Nephron (organoid): ENCODE measurements around the gene ADAMTS6.

Source experiments
- H3K27ac Mint-ChIP-seq, 3 experiments: 2 replicates each; pipeline ENCODE4 v1.8.0; 2020; ENCODE audit warnings: mixed read lengths in 3 of 3, mild to moderate bottlenecking in 2 of 3, moderate library complexity in 1 of 3
- H3K27me3 Mint-ChIP-seq: 2 replicates; pipeline ENCODE4 v1.8.0; 2021; ENCODE audit warnings: low read depth, mild to moderate bottlenecking, moderate library complexity, mixed read lengths
- H3K36me3 Mint-ChIP-seq: 2 replicates; pipeline ENCODE4 v1.8.0; 2020; ENCODE audit warnings: low read depth, mixed read lengths
- H3K4me1 Mint-ChIP-seq: 2 replicates; pipeline ENCODE4 v1.8.0; 2020; ENCODE audit warnings: mixed read lengths
- H3K4me3 Mint-ChIP-seq, 3 experiments: 2 replicates each; pipeline ENCODE4 v1.8.0; 2020; ENCODE audit warnings: mild to moderate bottlenecking in 3 of 3, mixed read lengths in 3 of 3, moderate library complexity in 2 of 3
- H3K9me3 Mint-ChIP-seq: 2 replicates; pipeline ENCODE4 v1.8.0; 2020; ENCODE audit warnings: mixed read lengths
- TF ChIP-seq, protein P1 (sequence below), 3 experiments: fragments of 200-600 bp; sonication (generic); IDR thresholded peaks; one replicate each; pipeline ENCODE4 v1.5.0; 2021; ENCODE audit warnings: antibody characterized with exemption in 3 of 3; ENCODE audit not compliant: unreplicated experiment in 3 of 3

Gene ADAMTS6

DNA sequence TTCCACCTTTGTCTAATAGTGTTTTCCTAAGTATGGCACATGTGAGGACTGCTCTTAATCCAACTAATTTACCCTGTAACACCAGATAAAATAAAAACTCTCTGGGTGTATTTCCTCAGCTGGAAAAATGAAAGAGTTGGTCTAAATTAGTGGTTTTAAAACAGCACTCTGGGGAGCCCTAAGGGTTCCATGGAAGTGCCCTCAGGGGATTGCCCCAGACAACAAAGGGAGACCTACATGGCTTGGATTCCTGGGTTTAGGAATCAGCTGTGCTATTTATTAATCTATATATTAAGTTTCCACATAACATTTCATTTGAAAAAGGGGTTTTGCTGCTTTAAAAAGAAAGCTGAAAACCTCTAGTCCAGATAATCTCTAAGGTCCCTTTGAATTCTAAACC is 20.2 kb downstream of the ADAMTS6 start:
- no peaks in the 10 kb centered on the region for H3K4me1 Mint-ChIP-seq
- no peaks in the 10 kb centered on the region for H3K9me3 Mint-ChIP-seq
- no peak overlapping the region for H3K27ac Mint-ChIP-seq
- peaks cover 11% of the 10 kb centered on the region for H3K36me3 Mint-ChIP-seq
- H3K4me3 Mint-ChIP-seq, result no peak overlapping the region
- TF ChIP-seq, protein P1, sequence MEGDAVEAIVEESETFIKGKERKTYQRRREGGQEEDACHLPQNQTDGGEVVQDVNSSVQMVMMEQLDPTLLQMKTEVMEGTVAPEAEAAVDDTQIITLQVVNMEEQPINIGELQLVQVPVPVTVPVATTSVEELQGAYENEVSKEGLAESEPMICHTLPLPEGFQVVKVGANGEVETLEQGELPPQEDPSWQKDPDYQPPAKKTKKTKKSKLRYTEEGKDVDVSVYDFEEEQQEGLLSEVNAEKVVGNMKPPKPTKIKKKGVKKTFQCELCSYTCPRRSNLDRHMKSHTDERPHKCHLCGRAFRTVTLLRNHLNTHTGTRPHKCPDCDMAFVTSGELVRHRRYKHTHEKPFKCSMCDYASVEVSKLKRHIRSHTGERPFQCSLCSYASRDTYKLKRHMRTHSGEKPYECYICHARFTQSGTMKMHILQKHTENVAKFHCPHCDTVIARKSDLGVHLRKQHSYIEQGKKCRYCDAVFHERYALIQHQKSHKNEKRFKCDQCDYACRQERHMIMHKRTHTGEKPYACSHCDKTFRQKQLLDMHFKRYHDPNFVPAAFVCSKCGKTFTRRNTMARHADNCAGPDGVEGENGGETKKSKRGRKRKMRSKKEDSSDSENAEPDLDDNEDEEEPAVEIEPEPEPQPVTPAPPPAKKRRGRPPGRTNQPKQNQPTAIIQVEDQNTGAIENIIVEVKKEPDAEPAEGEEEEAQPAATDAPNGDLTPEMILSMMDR (IDR thresholded peaks at IDR 0.05; ENCODE audit: unreplicated experiment in 3 of 3), result no peak
- H3K27me3 Mint-ChIP-seq, result no peaks in the 10 kb centered on the region

DNA sequence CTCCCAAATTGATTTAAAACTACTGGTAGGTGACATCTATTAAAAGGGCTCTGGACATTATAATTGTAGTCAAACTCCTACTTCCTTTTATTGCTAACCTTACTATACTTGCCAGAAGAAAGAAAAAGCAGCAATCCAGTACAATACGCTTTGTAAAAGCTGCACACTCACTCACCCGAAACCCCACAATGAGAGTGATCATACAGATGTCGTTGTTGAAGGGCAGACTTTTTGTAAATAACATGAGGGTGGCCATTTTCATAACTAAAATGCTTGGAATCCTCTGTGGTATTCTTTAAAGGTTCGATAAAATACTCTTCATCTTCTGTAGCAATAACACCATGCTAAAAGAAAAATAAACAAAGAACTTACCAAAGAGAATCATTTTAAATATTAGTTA is 21.7 kb downstream of the ADAMTS6 start:
- peaks cover 11% of the 10 kb centered on the region for H3K36me3 Mint-ChIP-seq
- H3K4me1 Mint-ChIP-seq, result no peaks in the 10 kb centered on the region
- TF ChIP-seq, protein P1 (IDR thresholded peaks at IDR 0.05; ENCODE audit: unreplicated experiment in 3 of 3), result no peak
- no peaks in the 10 kb centered on the region for H3K9me3 Mint-ChIP-seq
- H3K27me3 Mint-ChIP-seq, result no peaks in the 10 kb centered on the region
- no peak overlapping the region for H3K27ac Mint-ChIP-seq
- no peak overlapping the region for H3K4me3 Mint-ChIP-seq

DNA sequence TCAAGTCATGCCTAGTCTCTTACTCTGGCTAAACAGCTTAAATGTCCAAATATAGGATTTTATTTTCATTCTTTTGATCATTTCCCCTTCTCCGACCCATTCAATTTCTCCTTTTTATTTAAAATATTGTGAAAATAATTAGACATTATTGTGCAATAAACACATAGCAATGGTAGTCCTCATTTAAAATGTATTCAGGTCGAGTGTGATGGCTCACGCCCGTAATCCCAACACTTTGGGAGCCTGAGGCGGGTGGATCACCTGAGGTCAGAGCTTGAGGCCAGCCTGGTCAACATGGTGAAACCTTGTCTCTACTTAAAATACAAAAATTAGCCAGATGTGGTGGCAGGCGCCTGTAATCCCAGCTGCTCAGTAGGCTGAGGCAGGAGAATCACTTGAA is 26.7 kb downstream of the ADAMTS6 start:
- Mint-ChIP-seq H3K27me3 (no peaks in the 10 kb centered on the region), H3K9me3 (no peaks in the 10 kb centered on the region), H3K27ac (no peak overlapping the region), H3K36me3 (peaks cover 20% of the 10 kb centered on the region), H3K4me1 (no peaks in the 10 kb centered on the region), H3K4me3 (no peak overlapping the region)
- TF ChIP-seq, protein P1 (IDR thresholded peaks at IDR 0.05; ENCODE audit: unreplicated experiment in 3 of 3), result no peak

DNA sequence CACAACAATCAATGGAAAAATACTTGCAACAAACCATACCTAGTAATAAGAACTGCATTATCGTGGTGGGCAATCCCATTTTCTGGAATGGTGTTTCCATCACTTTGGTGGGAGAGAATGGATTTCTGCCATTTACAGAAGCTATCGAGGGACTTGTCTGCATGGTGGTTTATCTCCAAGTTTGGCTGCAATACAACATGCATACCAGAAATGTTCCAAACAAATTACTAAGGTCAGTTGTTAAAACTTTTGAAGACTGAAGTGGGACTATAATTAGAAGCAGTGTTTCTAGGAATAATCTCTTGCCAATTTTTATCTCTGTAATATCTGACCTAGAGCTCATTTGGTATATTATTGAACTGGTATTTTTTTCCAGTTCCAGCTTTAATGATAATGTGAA is 30.3 kb downstream of the ADAMTS6 start:
- TF ChIP-seq, protein P1 (IDR thresholded peaks at IDR 0.05; ENCODE audit: unreplicated experiment in 3 of 3), result no peak
- Mint-ChIP-seq H3K4me1 (no peaks in the 10 kb centered on the region), H3K4me3 (no peak overlapping the region), H3K27ac (no peak overlapping the region), H3K36me3 (peaks cover 9% of the 10 kb centered on the region), H3K9me3 (no peaks in the 10 kb centered on the region), H3K27me3 (no peaks in the 10 kb centered on the region)

DNA sequence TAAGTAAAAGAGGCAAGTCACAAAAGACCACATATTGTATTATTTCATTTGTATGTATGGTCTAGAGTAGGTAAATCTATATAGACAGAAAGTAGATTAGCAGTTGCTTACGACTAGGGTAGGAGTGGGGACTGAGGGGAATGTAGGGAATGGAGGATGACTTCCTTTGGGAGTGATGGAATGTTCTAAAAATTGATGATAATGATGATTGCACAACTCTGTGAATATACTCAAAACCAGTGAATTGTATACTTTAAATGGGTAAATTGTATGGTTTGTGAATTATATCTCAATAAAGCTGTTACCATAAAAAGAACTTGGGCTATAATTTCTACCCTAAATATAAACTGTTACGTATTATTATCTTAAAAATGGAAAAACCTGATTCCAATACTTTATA is 35.0 kb downstream of the ADAMTS6 start:
- no peaks in the 10 kb centered on the region for H3K9me3 Mint-ChIP-seq
- no peaks in the 10 kb centered on the region for H3K36me3 Mint-ChIP-seq
- no peak overlapping the region for H3K27ac Mint-ChIP-seq
- H3K27me3 Mint-ChIP-seq, result no peaks in the 10 kb centered on the region
- H3K4me3 Mint-ChIP-seq, result no peak overlapping the region
- H3K4me1 Mint-ChIP-seq, result no peaks in the 10 kb centered on the region
- TF ChIP-seq, protein P1 (IDR thresholded peaks at IDR 0.05; ENCODE audit: unreplicated experiment in 3 of 3), result no peak

DNA sequence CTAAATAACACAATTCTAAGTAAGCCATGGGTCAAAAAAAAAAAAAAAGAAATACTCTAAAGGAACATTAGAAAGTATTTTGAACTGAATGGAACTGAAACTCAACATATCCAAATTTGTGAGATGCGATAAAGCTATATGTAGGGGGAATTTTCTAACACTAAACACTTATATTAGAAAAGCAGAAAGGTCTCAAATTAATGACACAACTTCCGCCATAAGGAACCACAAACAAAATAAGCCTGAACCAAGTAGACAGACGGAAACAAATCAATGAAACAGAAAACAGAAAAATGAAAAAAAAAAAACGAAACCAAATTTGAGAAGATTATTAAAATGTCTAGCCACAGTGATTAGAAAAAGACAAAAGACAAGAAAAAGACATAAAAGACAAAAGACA is 39.9 kb downstream of the ADAMTS6 start:
- Mint-ChIP-seq H3K9me3 (peaks cover 1% of the 10 kb centered on the region), H3K27me3 (no peaks in the 10 kb centered on the region), H3K4me1 (no peaks in the 10 kb centered on the region), H3K4me3 (no peak overlapping the region), H3K27ac (no peak overlapping the region), H3K36me3 (peaks cover 2% of the 10 kb centered on the region)
- TF ChIP-seq, protein P1 (IDR thresholded peaks at IDR 0.05; ENCODE audit: unreplicated experiment in 3 of 3), result no peak
